ENCODE measurements around the gene CLHC1.
"Not testable (repeated sequence)": the region's sequence is repeated elsewhere in the genome, so short reads cannot be mapped to it uniquely, and the experiment has no call there.

Gene CLHC1

DNA sequence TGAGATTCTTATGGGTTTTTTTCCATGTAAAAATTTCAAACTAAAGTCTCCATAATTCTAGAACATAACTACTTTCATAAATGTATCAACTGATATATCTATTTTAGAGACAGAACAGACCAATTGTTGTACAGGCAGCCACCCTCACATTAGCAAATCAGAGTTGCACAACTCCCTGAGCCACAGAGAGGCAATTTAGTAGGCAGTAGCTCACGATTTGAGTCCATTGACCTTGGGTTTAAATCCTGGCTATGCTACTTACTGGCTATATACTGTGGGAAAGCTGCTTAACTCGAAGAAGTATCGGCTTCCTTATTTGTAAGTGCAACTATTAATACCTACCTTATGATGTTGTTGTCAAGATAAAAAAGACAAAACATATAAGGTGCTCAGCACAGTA is 20.7 kb upstream of the CLHC1 start:
- no peak overlapping the region for H3K27ac ChIP-seq
- TF ChIP-seq CTCF (conservative IDR thresholded peaks at IDR 0.05): no peak

GRCh38 chr2:55247025-55247424 is 14.9 kb upstream of the CLHC1 start:
- no peak overlapping the region for H3K27ac ChIP-seq
- no peak for TF ChIP-seq CTCF (conservative IDR thresholded peaks at IDR 0.05)

DNA sequence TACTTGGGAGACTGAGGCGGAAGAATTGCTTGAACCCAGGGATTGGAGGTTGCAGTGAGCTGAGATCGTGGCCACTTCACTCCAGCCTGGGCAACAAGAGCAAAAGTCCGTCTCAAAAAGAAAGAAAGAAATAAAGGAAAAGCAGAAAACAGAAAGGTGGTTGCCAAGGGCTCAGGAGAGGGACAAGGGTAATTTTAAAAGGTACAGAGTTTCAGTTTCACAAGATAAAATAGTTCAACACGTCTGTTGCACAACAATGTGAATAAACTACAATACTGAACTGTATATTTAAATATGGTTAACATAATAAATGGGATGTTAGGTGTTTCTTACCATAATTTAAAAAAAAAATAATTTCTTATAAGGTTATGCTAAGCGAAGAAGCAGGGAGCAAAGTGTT is 13.3 kb upstream of the CLHC1 start:
- no peak for TF ChIP-seq CTCF (conservative IDR thresholded peaks at IDR 0.05)
- H3K27ac ChIP-seq: no peak overlapping the region

DNA sequence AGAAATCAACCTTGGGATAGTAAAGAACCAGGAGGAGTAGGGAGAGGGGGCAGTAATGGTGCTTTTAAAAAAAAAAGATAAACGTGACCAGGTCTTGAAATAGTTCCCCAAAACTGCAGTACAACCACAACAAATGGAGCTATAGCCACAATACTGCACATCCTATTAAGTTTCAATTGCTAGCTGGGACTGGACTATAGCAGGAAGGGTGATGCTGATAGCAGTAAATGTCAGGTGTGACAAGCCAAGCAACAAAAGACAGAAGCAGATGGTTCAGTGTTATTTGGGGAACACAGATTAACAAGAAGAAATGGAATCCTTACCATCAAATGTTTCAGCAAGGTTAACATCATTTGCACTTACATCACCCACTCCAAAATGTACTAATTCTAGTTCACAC is 10.5 kb upstream of the CLHC1 start:
- no peak overlapping the region for H3K27ac ChIP-seq
- TF ChIP-seq CTCF (conservative IDR thresholded peaks at IDR 0.05): no peak

GRCh38 chr2:55241582-55241981 is 9.5 kb upstream of the CLHC1 start:
- not testable (repeated sequence) for H3K27ac ChIP-seq

- peak overlapping the region; percentile 44 for H3K27ac ChIP-seq
- no peak for TF ChIP-seq CTCF (conservative IDR thresholded peaks at IDR 0.05)
Observed at GRCh38 chr2:55239656-55240222, 7.6 kb upstream of the CLHC1 start.

DNA sequence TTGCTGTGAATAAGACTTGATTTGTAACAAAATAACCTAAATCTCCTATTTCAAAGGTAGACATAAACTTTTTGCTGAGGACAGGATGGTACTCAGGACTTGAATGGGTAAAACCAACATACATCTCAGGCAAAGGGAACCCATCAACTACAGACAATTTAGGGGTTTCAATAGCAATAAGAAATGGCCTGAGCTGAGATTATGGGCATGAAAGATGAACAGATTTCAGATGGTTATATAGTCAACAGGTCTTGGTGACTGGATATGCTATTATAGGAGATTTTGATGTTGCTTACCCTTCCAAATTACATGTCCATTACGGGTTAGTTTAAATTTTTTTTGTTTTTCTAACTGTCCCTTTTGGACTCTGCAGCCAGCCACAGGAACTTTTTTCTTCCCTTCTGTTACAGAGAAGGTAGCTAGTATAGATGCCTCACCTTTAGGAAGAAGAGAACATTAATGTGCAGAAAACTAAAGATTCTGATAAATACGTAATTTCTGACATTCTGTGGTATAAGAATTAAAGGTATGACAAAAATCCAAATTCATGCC is 5.0 kb upstream of the CLHC1 start:
- H3K27ac ChIP-seq: no peak overlapping the region

More for the DNA sequence above, 5.0 kb upstream of the CLHC1 start:
- TF ChIP-seq CTCF (conservative IDR thresholded peaks at IDR 0.05): no peak

Data from VCaP (cell line).